HFFc6 (cell line): ENCODE results near the gene FNDC3B. TPM values are rescaled to one million over a fixed set of nuclear protein-coding genes. Genes with fewer than 3 reads are reported as not detected.

Experiments
- DNase-seq: peaks from one replicate; pipeline ENCODE4 v3.0.0-alpha.2; 2018
- H3K27ac Mint-ChIP-seq: 2 replicates; pipeline ENCODE4 v1.8.0; 2020; ENCODE audit warnings: mild to moderate bottlenecking, mixed read lengths
- H3K27me3 Mint-ChIP-seq: 2 replicates; pipeline ENCODE4 v1.8.0; 2021; ENCODE audit warnings: mild to moderate bottlenecking, moderate library complexity, mixed read lengths; ENCODE audit not compliant: insufficient read depth
- H3K36me3 Mint-ChIP-seq: 2 replicates; pipeline ENCODE4 v1.8.0; 2021; ENCODE audit warnings: low read depth, mixed read lengths
- H3K4me1 Mint-ChIP-seq: 2 replicates; pipeline ENCODE4 v1.8.0; 2020; ENCODE audit warnings: low read depth, mixed read lengths
- H3K4me3 Mint-ChIP-seq: 2 replicates; pipeline ENCODE4 v1.8.0; 2020; ENCODE audit warnings: mild to moderate bottlenecking, moderate library complexity, mixed read lengths
- H3K9me3 Mint-ChIP-seq: 2 replicates; pipeline ENCODE4 v1.8.0; 2020; ENCODE audit warnings: mild to moderate bottlenecking, mixed read lengths
- total RNA-seq, 6 experiments: library from RNA; stranded (reverse); fragmentation: NEBNext Ultra II Directional; extraction: Animal tissue kit (Norgen Biotek cat#: 25700); gene quantifications; 2 replicates in 1 of 6; 3 replicates in 5 of 6; pipeline ENCODE4 v1.2.3, GENCODE V29; 2021
- TF ChIP-seq, protein P1 (sequence below): fragments of 200-600 bp; sonication (generic); IDR thresholded peaks from 2 replicates; pipeline ENCODE4 v1.5.0; 2021; ENCODE audit warnings: antibody characterized with exemption, mild to moderate bottlenecking

The FNDC3B gene
- total RNA-seq, 6 experiments from 2014 or later: 133 to 192 (median 155) TPM

DNA sequence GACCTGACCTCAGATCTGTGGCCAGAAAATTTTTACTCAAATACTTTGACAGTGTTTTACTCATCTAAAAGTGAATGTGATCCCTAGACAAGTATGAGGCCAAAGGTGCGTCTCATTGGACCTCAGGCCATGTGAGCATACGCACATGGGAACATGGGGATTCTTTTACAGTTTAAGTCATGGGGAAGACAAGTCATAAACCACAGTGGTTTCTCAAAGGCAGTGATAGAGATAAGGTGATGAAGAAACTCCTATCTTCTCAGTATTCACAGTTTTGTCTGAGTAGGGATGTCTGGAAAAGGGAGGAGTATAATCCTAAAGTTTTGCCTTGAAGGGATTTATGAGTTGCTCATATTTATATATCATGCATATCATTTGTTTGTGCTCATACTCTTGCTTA is 173.8 kb downstream of the FNDC3B start:
- Mint-ChIP-seq H3K27me3 (no peaks in the 10 kb centered on the region; the same call in 1 of the 2 replicates), H3K9me3 (no peaks in the 10 kb centered on the region), H3K36me3 (peaks cover 20% of the 10 kb centered on the region), H3K4me1 (peaks cover 78% of the 10 kb centered on the region), H3K27ac (peak overlapping the region; percentile 53), H3K4me3 (no peak overlapping the region; the same call in 1 of the 2 replicates)
- peak; percentile 22 for DNase-seq
- TF ChIP-seq, protein P1, sequence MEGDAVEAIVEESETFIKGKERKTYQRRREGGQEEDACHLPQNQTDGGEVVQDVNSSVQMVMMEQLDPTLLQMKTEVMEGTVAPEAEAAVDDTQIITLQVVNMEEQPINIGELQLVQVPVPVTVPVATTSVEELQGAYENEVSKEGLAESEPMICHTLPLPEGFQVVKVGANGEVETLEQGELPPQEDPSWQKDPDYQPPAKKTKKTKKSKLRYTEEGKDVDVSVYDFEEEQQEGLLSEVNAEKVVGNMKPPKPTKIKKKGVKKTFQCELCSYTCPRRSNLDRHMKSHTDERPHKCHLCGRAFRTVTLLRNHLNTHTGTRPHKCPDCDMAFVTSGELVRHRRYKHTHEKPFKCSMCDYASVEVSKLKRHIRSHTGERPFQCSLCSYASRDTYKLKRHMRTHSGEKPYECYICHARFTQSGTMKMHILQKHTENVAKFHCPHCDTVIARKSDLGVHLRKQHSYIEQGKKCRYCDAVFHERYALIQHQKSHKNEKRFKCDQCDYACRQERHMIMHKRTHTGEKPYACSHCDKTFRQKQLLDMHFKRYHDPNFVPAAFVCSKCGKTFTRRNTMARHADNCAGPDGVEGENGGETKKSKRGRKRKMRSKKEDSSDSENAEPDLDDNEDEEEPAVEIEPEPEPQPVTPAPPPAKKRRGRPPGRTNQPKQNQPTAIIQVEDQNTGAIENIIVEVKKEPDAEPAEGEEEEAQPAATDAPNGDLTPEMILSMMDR: no peak

DNA sequence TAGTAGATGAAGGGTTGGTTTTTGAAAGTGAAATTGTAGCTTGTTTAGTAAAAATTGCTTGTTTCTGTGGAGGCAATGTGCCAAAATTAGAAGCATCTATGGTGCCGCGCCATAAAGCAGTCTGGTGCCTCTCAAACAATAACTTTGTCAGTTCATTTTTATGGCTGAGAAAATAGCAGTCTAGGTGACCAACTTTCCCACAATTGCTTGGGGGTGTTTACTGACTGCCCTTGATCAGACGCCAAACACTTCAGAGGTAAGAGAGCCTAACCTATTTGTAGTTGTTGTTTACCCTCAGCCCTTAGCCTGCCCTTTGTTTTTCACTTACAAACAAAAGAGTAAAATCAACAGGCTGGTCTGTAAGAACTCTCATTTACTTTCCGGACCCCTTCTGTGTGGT is 174.5 kb downstream of the FNDC3B start:
- peaks cover 85% of the 10 kb centered on the region for H3K4me1 Mint-ChIP-seq
- TF ChIP-seq, protein P1: no peak
- no peaks in the 10 kb centered on the region for H3K9me3 Mint-ChIP-seq
- no peaks in the 10 kb centered on the region; the same call in 1 of the 2 replicates for H3K27me3 Mint-ChIP-seq
- no peak for DNase-seq
- peaks cover 20% of the 10 kb centered on the region for H3K36me3 Mint-ChIP-seq
- H3K4me3 Mint-ChIP-seq: no peak overlapping the region
- H3K27ac Mint-ChIP-seq: no peak overlapping the region

- DNase-seq: no peak
- peaks cover 97% of the 10 kb centered on the region for H3K4me1 Mint-ChIP-seq
- H3K27ac Mint-ChIP-seq: no peak overlapping the region
- TF ChIP-seq, protein P1: no peak
- peaks cover 16% of the 10 kb centered on the region for H3K36me3 Mint-ChIP-seq
- no peaks in the 10 kb centered on the region for H3K9me3 Mint-ChIP-seq
- H3K4me3 Mint-ChIP-seq: no peak overlapping the region
- H3K27me3 Mint-ChIP-seq: no peaks in the 10 kb centered on the region
Measured at GRCh38 chr3:172216267-172216666, 176.9 kb downstream of the FNDC3B start.

GRCh38 chr3:172216911-172217310 is 177.5 kb downstream of the FNDC3B start:
- H3K4me1 Mint-ChIP-seq: peaks cover 97% of the 10 kb centered on the region
- H3K27ac Mint-ChIP-seq: peak overlapping the region; percentile 58; the same call in 1 of the 2 replicates
- no peak overlapping the region for H3K4me3 Mint-ChIP-seq
- H3K36me3 Mint-ChIP-seq: peaks cover 16% of the 10 kb centered on the region; the same call in 1 of the 2 replicates
- no peaks in the 10 kb centered on the region for H3K27me3 Mint-ChIP-seq
- H3K9me3 Mint-ChIP-seq: no peaks in the 10 kb centered on the region
- no peak for DNase-seq
- TF ChIP-seq, protein P1: no peak

DNA sequence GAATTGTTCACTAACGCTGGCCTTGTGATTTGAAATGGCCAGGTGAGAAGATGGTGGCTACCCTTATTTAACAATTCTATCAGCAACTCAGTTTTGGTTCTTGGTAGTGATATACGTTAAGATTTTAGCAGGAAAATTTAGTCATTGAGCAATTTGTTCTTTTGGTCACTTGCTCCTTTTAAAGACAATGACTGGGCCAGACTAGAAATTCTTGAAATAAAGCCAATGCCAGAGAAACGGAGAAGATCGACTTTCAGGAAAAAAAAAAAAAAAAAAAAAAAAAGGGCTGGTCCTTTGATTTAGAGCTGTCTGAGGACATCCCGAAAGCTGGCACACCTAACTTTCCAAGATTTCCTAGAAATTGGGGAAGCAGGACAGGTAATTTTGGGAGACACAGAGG is 178.5 kb downstream of the FNDC3B start:
- H3K27ac Mint-ChIP-seq: peak overlapping the region; percentile 58
- no peaks in the 10 kb centered on the region for H3K9me3 Mint-ChIP-seq
- H3K4me3 Mint-ChIP-seq: peak overlapping the region; percentile 50
- H3K36me3 Mint-ChIP-seq: peaks cover 8% of the 10 kb centered on the region; the same call in 1 of the 2 replicates
- TF ChIP-seq, protein P1: no peak
- no peaks in the 10 kb centered on the region for H3K27me3 Mint-ChIP-seq
- peaks cover 97% of the 10 kb centered on the region for H3K4me1 Mint-ChIP-seq
- DNase-seq: peak; percentile 45
